Measurements from ENCODE around the gene ZBTB2. TPM values are rescaled to one million over a fixed set of nuclear protein-coding genes. Genes with fewer than 3 reads are reported as not detected.

The ZBTB2 gene
- total and polyA plus RNA-seq, 2 experiments from 2014 or later = 10.6 to 17.3 TPM

- no peaks in the 10 kb centered on the region for H3K4me1 ChIP-seq (ENCODE audit: insufficient read depth)
- no peak overlapping the region for H3K27ac ChIP-seq
- peak overlapping the region; percentile 48 for H3K4me2 ChIP-seq
- H3K27me3 ChIP-seq = no peaks in the 10 kb centered on the region
- no peaks in the 10 kb centered on the region for H3K9me2 ChIP-seq (replicated peaks; ENCODE audit: insufficient read depth)
- 59% methylated on average over 6 of the region's 6 CpGs for WGBS (ENCODE audit: low lambda C conversion rate, missing lambda C conversion rate)
- H4K20me1 ChIP-seq (ENCODE audit: insufficient read depth, poor library complexity, severe bottlenecking) = no peaks in the 10 kb centered on the region
- H3K4me3 ChIP-seq = no peak overlapping the region
- H3K36me3 ChIP-seq (replicated peaks; ENCODE audit: insufficient read depth, low read depth) = no peaks in the 10 kb centered on the region
- TF ChIP-seq EZH2 (IDR thresholded peaks at IDR 0.05; ENCODE audit: borderline replicate concordance) (no peak), EZH2phosphoT487 (IDR thresholded peaks at IDR 0.05; ENCODE audit: low read depth, severe bottlenecking, unreplicated experiment) (no peak), CTCF (IDR thresholded peaks at IDR 0.05; ENCODE audit: poor library complexity) (no peak)
- no peaks in the 10 kb centered on the region for H3K79me2 ChIP-seq
- H3K9me3 ChIP-seq (ENCODE audit: low read depth) = no peaks in the 10 kb centered on the region
- no peak overlapping the region for H2AFZ ChIP-seq
- DNase-seq (ENCODE audit: low spot score) = peak; percentile 54
Observed at GRCh38 chr6:151330130-151330696, 61.1 kb downstream of the ZBTB2 start.

GRCh38 chr6:151327101-151327500 lies 64.3 kb downstream of the ZBTB2 start:
- 60% methylated on average over 4 of the region's 4 CpGs for WGBS (ENCODE audit: low lambda C conversion rate, missing lambda C conversion rate)
- Histone ChIP-seq H3K79me2 (no peaks in the 10 kb centered on the region), H3K9me3 (ENCODE audit: low read depth) (no peaks in the 10 kb centered on the region), H4K20me1 (ENCODE audit: insufficient read depth, poor library complexity, severe bottlenecking) (no peaks in the 10 kb centered on the region), H3K4me2 (no peak overlapping the region), H3K4me1 (ENCODE audit: insufficient read depth) (peaks cover 4% of the 10 kb centered on the region), H3K27ac (no peak overlapping the region), H3K4me3 (no peak overlapping the region), H3K9me2 (replicated peaks; ENCODE audit: insufficient read depth) (no peaks in the 10 kb centered on the region), H3K27me3 (no peaks in the 10 kb centered on the region), H2AFZ (no peak overlapping the region), H3K36me3 (replicated peaks; ENCODE audit: insufficient read depth, low read depth) (no peaks in the 10 kb centered on the region)
- TF ChIP-seq EZH2phosphoT487 (IDR thresholded peaks at IDR 0.05; ENCODE audit: low read depth, severe bottlenecking, unreplicated experiment) = no peak
- no peak for TF ChIP-seq CTCF (IDR thresholded peaks at IDR 0.05; ENCODE audit: poor library complexity)
- TF ChIP-seq EZH2 (IDR thresholded peaks at IDR 0.05; ENCODE audit: borderline replicate concordance) = no peak
- DNase-seq (ENCODE audit: low spot score) = no peak

GRCh38 chr6:151326116-151326825 lies 65.1 kb downstream of the ZBTB2 start:
- H2AFZ ChIP-seq = peak overlapping the region; percentile 67
- no peak overlapping the region for H3K27ac ChIP-seq
- H3K27me3 ChIP-seq = no peaks in the 10 kb centered on the region

More at GRCh38 chr6:151326116-151326825, 65.1 kb downstream of the ZBTB2 start:
- Histone ChIP-seq H3K79me2 (no peaks in the 10 kb centered on the region), H3K9me2 (replicated peaks; ENCODE audit: insufficient read depth) (no peaks in the 10 kb centered on the region), H3K4me1 (ENCODE audit: insufficient read depth) (peaks cover 4% of the 10 kb centered on the region), H3K9me3 (ENCODE audit: low read depth) (no peaks in the 10 kb centered on the region), H3K36me3 (replicated peaks; ENCODE audit: insufficient read depth, low read depth) (no peaks in the 10 kb centered on the region), H4K20me1 (ENCODE audit: insufficient read depth, poor library complexity, severe bottlenecking) (no peaks in the 10 kb centered on the region), H3K4me3 (peak overlapping the region; percentile 38), H3K4me2 (peak overlapping the region; percentile 91)
- WGBS (ENCODE audit: low lambda C conversion rate, missing lambda C conversion rate) = 68% methylated on average over 8 of the region's 8 CpGs
- DNase-seq (ENCODE audit: low spot score) = no peak
- TF ChIP-seq CTCF (IDR thresholded peaks at IDR 0.05; ENCODE audit: poor library complexity) (no peak), EZH2phosphoT487 (IDR thresholded peaks at IDR 0.05; ENCODE audit: low read depth, severe bottlenecking, unreplicated experiment) (no peak), EZH2 (IDR thresholded peaks at IDR 0.05; ENCODE audit: borderline replicate concordance) (no peak)

Data from hepatocyte (in vitro differentiated cells).